Measurements from ENCODE around the gene MSRB3. TPM values are rescaled to one million over a fixed set of nuclear protein-coding genes. Genes with fewer than 3 reads are reported as not detected.
A peak's percentile ranks its signal among the peaks of the same experiment; 100 is the strongest.

Gene MSRB3
- total RNA-seq, 1 donor from 2014 or later, result 61.3 TPM

- intact Hi-C loops (cut with DNase I), result no loop called here
- no peak for DNase-seq
- Histone ChIP-seq H3K4me3 (no peak overlapping the region), H3K27ac (no peak overlapping the region), H3K4me1 (no peaks in the 10 kb centered on the region), H3K36me3 (no peaks in the 10 kb centered on the region), H3K9me3 (no peaks in the 10 kb centered on the region), H3K27me3 (no peaks in the 10 kb centered on the region)
- TF ChIP-seq CTCF (IDR thresholded peaks at IDR 0.05), result no peak
- peak; percentile 74 for ATAC-seq
Observed at GRCh38 chr12:65319688-65320200, 41.3 kb downstream of the MSRB3 start.

- TF ChIP-seq CTCF (IDR thresholded peaks at IDR 0.05), result no peak
- no peak for DNase-seq
Observed at GRCh38 chr12:65323070-65323469, 44.6 kb downstream of the MSRB3 start.

GRCh38 chr12:65324056-65324455 lies 45.6 kb downstream of the MSRB3 start:
- no peaks in the 10 kb centered on the region for H3K36me3 ChIP-seq
- no peak overlapping the region for H3K4me3 ChIP-seq
- DNase-seq, result no peak
- H3K9me3 ChIP-seq, result no peaks in the 10 kb centered on the region
- TF ChIP-seq CTCF (IDR thresholded peaks at IDR 0.05), result no peak
- no peak for ATAC-seq
- H3K4me1 ChIP-seq, result no peaks in the 10 kb centered on the region
- intact Hi-C loops (cut with DNase I), result no loop called here
- H3K27me3 ChIP-seq, result no peaks in the 10 kb centered on the region
- no peak overlapping the region for H3K27ac ChIP-seq

More at GRCh38 chr12:65323070-65323469, 44.6 kb downstream of the MSRB3 start:
- no peak for ATAC-seq
- Histone ChIP-seq H3K27ac (no peak overlapping the region), H3K36me3 (no peaks in the 10 kb centered on the region), H3K4me1 (no peaks in the 10 kb centered on the region), H3K9me3 (no peaks in the 10 kb centered on the region), H3K4me3 (no peak overlapping the region), H3K27me3 (no peaks in the 10 kb centered on the region)
- intact Hi-C loops (cut with DNase I), result no loop called here

GRCh38 chr12:65324551-65324950 lies 46.1 kb downstream of the MSRB3 start:
- Histone ChIP-seq H3K4me3 (no peak overlapping the region), H3K9me3 (no peaks in the 10 kb centered on the region), H3K27ac (no peak overlapping the region), H3K4me1 (no peaks in the 10 kb centered on the region), H3K27me3 (no peaks in the 10 kb centered on the region), H3K36me3 (no peaks in the 10 kb centered on the region)
- ATAC-seq (no peak), DNase-seq (no peak)
- no peak for TF ChIP-seq CTCF (IDR thresholded peaks at IDR 0.05)
- intact Hi-C loops (cut with DNase I), result no loop called here

GRCh38 chr12:65325183-65325582 lies 46.7 kb downstream of the MSRB3 start:
- no peak for DNase-seq
- Histone ChIP-seq H3K27me3 (no peaks in the 10 kb centered on the region), H3K4me1 (no peaks in the 10 kb centered on the region), H3K36me3 (no peaks in the 10 kb centered on the region), H3K27ac (no peak overlapping the region), H3K9me3 (no peaks in the 10 kb centered on the region), H3K4me3 (no peak overlapping the region)
- intact Hi-C loops (cut with DNase I), result no loop called here
- no peak for TF ChIP-seq CTCF (IDR thresholded peaks at IDR 0.05)
- no peak for ATAC-seq

GRCh38 chr12:65326616-65327015 lies 48.1 kb downstream of the MSRB3 start:
- DNase-seq, result no peak
- intact Hi-C loops (cut with DNase I), result no loop called here
- H3K27me3 ChIP-seq, result no peaks in the 10 kb centered on the region
- no peak for TF ChIP-seq CTCF (IDR thresholded peaks at IDR 0.05)
- no peak for ATAC-seq
- no peaks in the 10 kb centered on the region for H3K4me1 ChIP-seq
- H3K36me3 ChIP-seq, result no peaks in the 10 kb centered on the region
- no peaks in the 10 kb centered on the region for H3K9me3 ChIP-seq
- H3K27ac ChIP-seq, result no peak overlapping the region
- no peak overlapping the region for H3K4me3 ChIP-seq

Measured in upper lobe of right lung (tissue), 1 donor.